Erythroblast (primary cell): ENCODE results near the gene RNF17.

Experiments
- GATA1 ChIP-seq: IDR thresholded peaks from 2 replicates; pipeline ENCODE4 v1.6.1; 2011; ENCODE audit warnings: low read depth, mild to moderate bottlenecking, control low read depth, low read length, moderate library complexity
- POLR2A ChIP-seq: IDR thresholded peaks from 2 replicates; pipeline ENCODE4 v1.6.1; 2011; ENCODE audit warnings: mild to moderate bottlenecking, low read length

- TF ChIP-seq POLR2A (no peak), GATA1 (no peak)
These were observed 141.3 kb downstream of the RNF17 start for GRCh38 chr13:24905242-24905641.
